Keratinocyte (primary cell): ENCODE measurements around the gene NR1I3.

Experiments used
- EZH2 ChIP-seq: IDR thresholded peaks from one replicate; pipeline ENCODE4 v1.6.1; 2012; ENCODE audit warnings: inconsistent platforms, mild to moderate bottlenecking, low read length, moderate library complexity
- TF ChIP-seq, protein P1 (sequence below), 3 experiments: IDR thresholded peaks in 1 of 3; conservative IDR thresholded peaks in 1 of 3; optimal IDR thresholded peaks in 1 of 3; 2 replicates in 2 of 3; 3 replicates in 1 of 3; pipeline versions ENCODE3 to v1.5.1; 2011; ENCODE audit warnings: low read length in 3 of 3, mild to moderate bottlenecking in 3 of 3, moderate library complexity in 2 of 3, control low read depth in 1 of 3, inconsistent platforms in 1 of 3; ENCODE audit not compliant: insufficient read depth in 2 of 3; ENCODE audit errors: extremely low read depth in 1 of 3

DNA sequence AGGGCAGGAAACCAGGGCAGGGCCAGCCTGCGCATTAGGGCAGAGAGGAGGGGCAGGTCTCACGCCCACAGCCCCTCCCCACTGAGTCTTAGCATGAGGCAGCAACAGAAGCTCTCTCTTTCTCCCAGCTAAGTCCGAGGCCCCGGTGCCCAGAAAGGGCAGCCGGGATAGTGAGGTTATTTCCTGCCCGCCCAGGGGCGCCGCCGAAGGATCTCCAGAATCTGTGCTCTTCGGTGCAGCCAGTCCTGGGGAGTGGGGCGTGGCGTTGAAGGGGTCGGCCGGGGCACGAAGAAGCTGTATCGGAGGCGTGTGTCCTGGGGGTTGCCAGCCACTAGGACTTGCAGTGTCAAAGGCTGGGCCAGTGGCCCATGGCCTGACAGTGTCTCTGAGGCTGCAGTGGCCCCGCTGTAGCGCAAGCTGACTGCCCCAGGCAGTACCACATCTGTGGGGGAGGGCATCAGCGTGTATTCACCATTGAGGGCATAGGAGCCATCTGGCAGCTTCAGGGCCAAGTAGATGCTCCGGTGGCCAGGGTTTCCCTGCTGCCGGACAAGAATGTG, 47.0 kb downstream of the NR1I3 start:
- TF ChIP-seq, protein P1, sequence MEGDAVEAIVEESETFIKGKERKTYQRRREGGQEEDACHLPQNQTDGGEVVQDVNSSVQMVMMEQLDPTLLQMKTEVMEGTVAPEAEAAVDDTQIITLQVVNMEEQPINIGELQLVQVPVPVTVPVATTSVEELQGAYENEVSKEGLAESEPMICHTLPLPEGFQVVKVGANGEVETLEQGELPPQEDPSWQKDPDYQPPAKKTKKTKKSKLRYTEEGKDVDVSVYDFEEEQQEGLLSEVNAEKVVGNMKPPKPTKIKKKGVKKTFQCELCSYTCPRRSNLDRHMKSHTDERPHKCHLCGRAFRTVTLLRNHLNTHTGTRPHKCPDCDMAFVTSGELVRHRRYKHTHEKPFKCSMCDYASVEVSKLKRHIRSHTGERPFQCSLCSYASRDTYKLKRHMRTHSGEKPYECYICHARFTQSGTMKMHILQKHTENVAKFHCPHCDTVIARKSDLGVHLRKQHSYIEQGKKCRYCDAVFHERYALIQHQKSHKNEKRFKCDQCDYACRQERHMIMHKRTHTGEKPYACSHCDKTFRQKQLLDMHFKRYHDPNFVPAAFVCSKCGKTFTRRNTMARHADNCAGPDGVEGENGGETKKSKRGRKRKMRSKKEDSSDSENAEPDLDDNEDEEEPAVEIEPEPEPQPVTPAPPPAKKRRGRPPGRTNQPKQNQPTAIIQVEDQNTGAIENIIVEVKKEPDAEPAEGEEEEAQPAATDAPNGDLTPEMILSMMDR (optimal IDR thresholded peaks at IDR 0.05 in 1 of 3, IDR thresholded peaks at IDR 0.05 in 1 of 3, conservative IDR thresholded peaks at IDR 0.05 in 1 of 3; ENCODE audit: extremely low read depth in 1 of 3, insufficient read depth in 2 of 3, low read length in 3 of 3), result no peak
- no peak for TF ChIP-seq EZH2
